GM12864 (cell line): ENCODE data around the gene FJX1.

Experiments used
- DNase-seq: peaks from one replicate; pipeline ENCODE4 v3.0.0-alpha.2; 2011; ENCODE audit warnings: low read depth
- H3K4me3 ChIP-seq: 2 replicates; pipeline ENCODE4 v1.5.1; 2011; ENCODE audit warnings: mild to moderate bottlenecking, low read depth, low read length, control low read depth
- TF ChIP-seq, protein P1 (sequence below): IDR thresholded peaks from 2 replicates; pipeline ENCODE4 v1.5.1; 2011; ENCODE audit warnings: low read depth, mild to moderate bottlenecking, moderate library complexity, low read length, control low read depth, inconsistent platforms; ENCODE audit errors: missing control alignments

Gene FJX1

GRCh38 chr11:35629511-35629910 lies 11.3 kb downstream of the FJX1 start:
- H3K4me3 ChIP-seq, result no peak overlapping the region
- DNase-seq, result no peak

GRCh38 chr11:35629914-35630313 lies 11.7 kb downstream of the FJX1 start:
- TF ChIP-seq, protein P1, sequence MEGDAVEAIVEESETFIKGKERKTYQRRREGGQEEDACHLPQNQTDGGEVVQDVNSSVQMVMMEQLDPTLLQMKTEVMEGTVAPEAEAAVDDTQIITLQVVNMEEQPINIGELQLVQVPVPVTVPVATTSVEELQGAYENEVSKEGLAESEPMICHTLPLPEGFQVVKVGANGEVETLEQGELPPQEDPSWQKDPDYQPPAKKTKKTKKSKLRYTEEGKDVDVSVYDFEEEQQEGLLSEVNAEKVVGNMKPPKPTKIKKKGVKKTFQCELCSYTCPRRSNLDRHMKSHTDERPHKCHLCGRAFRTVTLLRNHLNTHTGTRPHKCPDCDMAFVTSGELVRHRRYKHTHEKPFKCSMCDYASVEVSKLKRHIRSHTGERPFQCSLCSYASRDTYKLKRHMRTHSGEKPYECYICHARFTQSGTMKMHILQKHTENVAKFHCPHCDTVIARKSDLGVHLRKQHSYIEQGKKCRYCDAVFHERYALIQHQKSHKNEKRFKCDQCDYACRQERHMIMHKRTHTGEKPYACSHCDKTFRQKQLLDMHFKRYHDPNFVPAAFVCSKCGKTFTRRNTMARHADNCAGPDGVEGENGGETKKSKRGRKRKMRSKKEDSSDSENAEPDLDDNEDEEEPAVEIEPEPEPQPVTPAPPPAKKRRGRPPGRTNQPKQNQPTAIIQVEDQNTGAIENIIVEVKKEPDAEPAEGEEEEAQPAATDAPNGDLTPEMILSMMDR, result no peak
- no peak overlapping the region for H3K4me3 ChIP-seq
- DNase-seq, result no peak

More at GRCh38 chr11:35629511-35629910, 11.3 kb downstream of the FJX1 start:
- TF ChIP-seq, protein P1, result no peak

DNA sequence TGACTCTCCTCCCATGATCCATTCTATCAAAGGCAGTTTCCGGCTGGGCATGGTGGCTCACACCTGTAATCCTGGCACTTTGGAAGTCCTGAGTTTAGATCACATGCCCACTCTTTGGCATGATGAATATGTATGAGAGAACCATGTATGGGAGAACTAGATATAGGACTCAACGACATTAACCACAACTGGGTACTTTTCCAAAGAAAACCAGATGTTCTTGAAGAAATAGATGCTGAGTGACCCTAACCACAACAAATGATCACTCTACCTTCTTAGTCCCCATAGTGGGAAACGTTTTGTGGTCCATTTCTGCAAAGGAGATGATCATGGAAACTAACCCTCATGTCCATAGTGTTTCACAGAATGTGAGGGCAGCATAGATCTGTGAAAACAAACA lies 13.6 kb downstream of the FJX1 start:
- no peak for DNase-seq
- H3K4me3 ChIP-seq, result no peak overlapping the region
- TF ChIP-seq, protein P1, result no peak

DNA sequence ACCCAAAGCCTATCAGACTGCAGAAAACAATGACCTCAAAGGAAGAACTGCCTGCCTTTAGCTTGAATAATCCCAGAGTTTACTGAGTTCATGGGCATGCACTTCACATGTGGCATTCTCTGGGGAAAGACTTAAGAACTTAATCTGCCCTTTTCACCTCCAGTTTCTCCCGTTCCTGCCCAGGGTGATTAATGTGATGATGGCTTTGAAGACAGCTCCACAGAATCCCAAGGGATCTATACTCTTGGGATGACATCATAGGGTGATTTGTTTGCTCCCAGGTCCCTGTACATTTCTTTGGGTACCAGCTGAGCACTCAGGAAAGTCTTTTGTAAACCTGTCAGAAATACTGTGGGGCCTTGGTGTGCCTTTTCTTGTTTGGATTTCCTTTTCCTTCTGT lies 14.0 kb downstream of the FJX1 start:
- DNase-seq, result no peak

DNA sequence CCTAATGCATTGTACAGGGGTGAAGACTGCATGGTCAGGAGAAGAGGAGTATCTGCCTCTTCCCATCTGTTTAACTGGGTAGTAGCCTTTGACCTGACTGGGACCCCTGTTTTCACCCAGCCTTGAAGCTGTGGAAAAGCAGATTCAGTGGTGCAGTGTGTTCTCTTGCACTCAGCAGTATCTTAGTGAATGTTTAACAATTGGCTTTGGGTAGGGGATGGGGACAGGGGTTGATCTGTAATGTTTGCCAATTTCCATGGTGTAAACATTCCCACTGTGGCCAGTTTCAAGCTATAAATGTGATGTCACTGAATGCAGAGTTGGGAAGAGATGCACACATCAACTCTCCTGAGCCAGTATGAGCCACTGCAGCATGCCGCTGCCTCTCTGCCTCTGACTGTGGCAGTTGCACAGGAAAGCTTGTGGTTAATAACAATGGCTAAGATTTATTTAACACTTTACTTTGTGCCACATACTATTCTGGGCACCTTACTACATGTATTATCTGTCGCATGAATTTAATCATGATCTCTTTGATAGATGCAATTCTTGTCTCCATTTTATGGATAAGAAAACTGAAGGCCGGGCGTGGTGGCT lies 15.7 kb downstream of the FJX1 start:
- TF ChIP-seq, protein P1, result no peak
- DNase-seq, result no peak
- no peak overlapping the region for H3K4me3 ChIP-seq

More for the DNA sequence above, 14.0 kb downstream of the FJX1 start:
- H3K4me3 ChIP-seq, result no peak overlapping the region
- TF ChIP-seq, protein P1, result no peak

DNA sequence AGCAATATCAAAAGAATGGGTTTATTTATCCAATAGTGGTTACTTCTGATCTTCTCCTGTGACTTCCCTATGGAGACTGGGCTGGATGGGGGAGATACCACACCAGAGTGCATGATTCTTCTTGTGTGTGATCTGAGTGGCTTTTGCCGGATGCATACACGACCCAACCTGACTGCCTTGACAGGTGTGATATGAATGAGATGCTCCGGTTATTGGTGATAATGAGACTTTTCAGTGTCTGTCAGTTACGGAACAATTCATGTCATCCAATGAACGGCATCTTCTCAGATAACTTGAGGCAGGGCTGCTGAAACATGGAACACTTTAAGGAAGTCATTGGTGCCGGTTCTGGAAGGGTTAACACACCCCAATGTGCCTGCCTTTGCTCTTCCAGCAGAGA lies 17.7 kb downstream of the FJX1 start:
- no peak overlapping the region for H3K4me3 ChIP-seq
- TF ChIP-seq, protein P1, result no peak
- no peak for DNase-seq

- no peak for DNase-seq
- TF ChIP-seq, protein P1, result no peak
- no peak overlapping the region for H3K4me3 ChIP-seq
Measured at GRCh38 chr11:35639591-35640179, 21.4 kb downstream of the FJX1 start.
